Measurements from ENCODE around the gene RALGDS. TPM values are rescaled to one million over a fixed set of nuclear protein-coding genes. Genes with fewer than 3 reads are reported as not detected.

The RALGDS gene
- polyA plus RNA-seq, 1 donor (not counting 4 experiments of a cell fraction or from before 2014, with no cell fraction given) = 22.6 TPM

- peaks cover 0 to 5% of the 10 kb centered on the region in 2 experiments for H3K36me3 ChIP-seq (ENCODE audit: control insufficient read depth in 2 of 2, extremely low read depth in 1 of 2, insufficient read depth in 2 of 2, low read length in 2 of 2)
- peaks cover 40% of the 10 kb centered on the region for H3K4me1 ChIP-seq (ENCODE audit: control insufficient read depth, extremely low read depth, insufficient read depth, low read length)
- peak overlapping the region; percentile 78 for H3K9ac ChIP-seq (ENCODE audit: control insufficient read depth, extremely low read depth, insufficient read depth, low read length)
- H3K27me3 ChIP-seq (ENCODE audit: control insufficient read depth, extremely low read depth, insufficient read depth, low read length) = peaks cover 3% of the 10 kb centered on the region
- TF ChIP-seq EZH2 (IDR thresholded peaks at IDR 0.05; ENCODE audit: low read length) (no peak), CTCF (optimal IDR thresholded peaks at IDR 0.05 in 1 of 3, IDR thresholded peaks at IDR 0.05 in 1 of 3, conservative IDR thresholded peaks at IDR 0.05 in 1 of 3; ENCODE audit: extremely low read depth in 1 of 3, insufficient read depth in 2 of 3, low read length in 3 of 3) (peak in 2 of 3 experiments; percentile 15 to 19)
- H3K4me3 ChIP-seq (ENCODE audit: control insufficient read depth in 2 of 3, extremely low read depth in 1 of 3, insufficient read depth in 2 of 3, low read depth in 1 of 3, low read length in 3 of 3) = peak overlapping the region in 2 of 3 experiments; percentile 26 to 46
- dilution Hi-C loops (cut with MboI; ENCODE audit: extremely low pct_ligation_motif_present, low sequenced_read_pairs) = no loop called here
- H2AFZ ChIP-seq (ENCODE audit: control insufficient read depth, low read length) = no peak overlapping the region
- H3K4me2 ChIP-seq (ENCODE audit: control insufficient read depth, extremely low read depth, insufficient read depth, low read depth, low read length) = peak overlapping the region; percentile 79
- peaks cover 3% of the 10 kb centered on the region for H3K9me1 ChIP-seq (ENCODE audit: control insufficient read depth, extremely low read depth, insufficient read depth, low read length)
- FAIRE-seq = peak; percentile 85
- H3K9me3 ChIP-seq (ENCODE audit: control insufficient read depth, low read depth, low read length) = no peaks in the 10 kb centered on the region
- H3K27ac ChIP-seq (ENCODE audit: control insufficient read depth, insufficient read depth, low read length) = peak overlapping the region; percentile 85
- peaks cover 50% of the 10 kb centered on the region for H4K20me1 ChIP-seq (ENCODE audit: control insufficient read depth, extremely low read depth, insufficient read depth, low read length)
- peak; percentile 94 for DNase-seq (ENCODE audit: low read depth, low spot score)
- peaks cover 18% of the 10 kb centered on the region for H3K79me2 ChIP-seq (ENCODE audit: control insufficient read depth, insufficient read depth, low read length)
These were observed 12.8 kb upstream of the RALGDS start for GRCh38 chr9:133133681-133134387.

- Histone ChIP-seq H3K9me3 (ENCODE audit: control insufficient read depth, low read depth, low read length) (no peaks in the 10 kb centered on the region), H3K9ac (ENCODE audit: control insufficient read depth, extremely low read depth, insufficient read depth, low read length) (no peak overlapping the region), H3K4me2 (ENCODE audit: control insufficient read depth, extremely low read depth, insufficient read depth, low read depth, low read length) (no peak overlapping the region), H3K4me1 (ENCODE audit: control insufficient read depth, extremely low read depth, insufficient read depth, low read length) (peaks cover 55% of the 10 kb centered on the region), H3K36me3 (ENCODE audit: control insufficient read depth in 2 of 2, extremely low read depth in 1 of 2, insufficient read depth in 2 of 2, low read length in 2 of 2) (peaks cover 0 to 7% of the 10 kb centered on the region in 2 experiments), H4K20me1 (ENCODE audit: control insufficient read depth, extremely low read depth, insufficient read depth, low read length) (peaks cover 50% of the 10 kb centered on the region), H3K79me2 (ENCODE audit: control insufficient read depth, insufficient read depth, low read length) (peaks cover 12% of the 10 kb centered on the region), H3K9me1 (ENCODE audit: control insufficient read depth, extremely low read depth, insufficient read depth, low read length) (peaks cover 3% of the 10 kb centered on the region), H3K27ac (ENCODE audit: control insufficient read depth, insufficient read depth, low read length) (no peak overlapping the region), H3K27me3 (ENCODE audit: control insufficient read depth, extremely low read depth, insufficient read depth, low read length) (peaks cover 3% of the 10 kb centered on the region), H3K4me3 (ENCODE audit: control insufficient read depth in 2 of 3, extremely low read depth in 1 of 3, insufficient read depth in 2 of 3, low read depth in 1 of 3, low read length in 3 of 3) (no peak overlapping the region), H2AFZ (ENCODE audit: control insufficient read depth, low read length) (no peak overlapping the region)
- FAIRE-seq (no peak), DNase-seq (ENCODE audit: low read depth, low spot score) (no peak)
- no peak for TF ChIP-seq CTCF (optimal IDR thresholded peaks at IDR 0.05 in 1 of 3, IDR thresholded peaks at IDR 0.05 in 1 of 3, conservative IDR thresholded peaks at IDR 0.05 in 1 of 3; ENCODE audit: extremely low read depth in 1 of 3, insufficient read depth in 2 of 3, low read length in 3 of 3)
- no peak for TF ChIP-seq EZH2 (IDR thresholded peaks at IDR 0.05; ENCODE audit: low read length)
- dilution Hi-C loops (cut with MboI; ENCODE audit: extremely low pct_ligation_motif_present, low sequenced_read_pairs) = no loop called here
These were observed 11.1 kb upstream of the RALGDS start for GRCh38 chr9:133132174-133132573.
